ENCODE measurements around the gene YRDC.

Gene YRDC

DNA sequence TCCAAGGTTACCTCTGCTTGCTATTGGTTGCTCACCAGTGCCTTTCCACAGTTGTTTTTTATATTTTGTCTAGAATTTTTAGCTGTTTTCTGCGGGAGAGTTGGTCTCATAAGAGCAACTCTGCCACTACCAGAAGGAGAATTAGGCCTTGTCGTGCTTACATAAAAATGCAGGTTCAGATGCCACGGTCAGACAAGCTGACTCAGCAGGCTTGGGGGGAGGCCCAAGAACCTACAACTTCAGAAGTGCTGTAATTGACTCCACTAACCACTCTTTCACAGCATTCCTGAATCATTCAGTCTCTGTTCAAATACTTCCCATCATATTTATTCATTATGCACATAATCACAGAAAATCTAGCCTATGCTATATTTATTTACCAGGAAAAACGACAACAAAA is 23.1 kb upstream of the YRDC start:
- Histone ChIP-seq H3K27me3 (ENCODE audit: insufficient read depth, poor library complexity, severe bottlenecking) (no peaks in the 10 kb centered on the region), H3K4me3 (replicated peaks; ENCODE audit: insufficient read depth, low read length) (no peak overlapping the region), H3K27ac (replicated peaks) (no peak overlapping the region)
- DNase-seq (ENCODE audit: low read depth in 1 of 2, low spot score in 1 of 2) = no peak
- TF ChIP-seq, protein P1, sequence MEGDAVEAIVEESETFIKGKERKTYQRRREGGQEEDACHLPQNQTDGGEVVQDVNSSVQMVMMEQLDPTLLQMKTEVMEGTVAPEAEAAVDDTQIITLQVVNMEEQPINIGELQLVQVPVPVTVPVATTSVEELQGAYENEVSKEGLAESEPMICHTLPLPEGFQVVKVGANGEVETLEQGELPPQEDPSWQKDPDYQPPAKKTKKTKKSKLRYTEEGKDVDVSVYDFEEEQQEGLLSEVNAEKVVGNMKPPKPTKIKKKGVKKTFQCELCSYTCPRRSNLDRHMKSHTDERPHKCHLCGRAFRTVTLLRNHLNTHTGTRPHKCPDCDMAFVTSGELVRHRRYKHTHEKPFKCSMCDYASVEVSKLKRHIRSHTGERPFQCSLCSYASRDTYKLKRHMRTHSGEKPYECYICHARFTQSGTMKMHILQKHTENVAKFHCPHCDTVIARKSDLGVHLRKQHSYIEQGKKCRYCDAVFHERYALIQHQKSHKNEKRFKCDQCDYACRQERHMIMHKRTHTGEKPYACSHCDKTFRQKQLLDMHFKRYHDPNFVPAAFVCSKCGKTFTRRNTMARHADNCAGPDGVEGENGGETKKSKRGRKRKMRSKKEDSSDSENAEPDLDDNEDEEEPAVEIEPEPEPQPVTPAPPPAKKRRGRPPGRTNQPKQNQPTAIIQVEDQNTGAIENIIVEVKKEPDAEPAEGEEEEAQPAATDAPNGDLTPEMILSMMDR (IDR thresholded peaks at IDR 0.05; ENCODE audit: insufficient read depth, low read length) = no peak
- TF ChIP-seq, protein P2, sequence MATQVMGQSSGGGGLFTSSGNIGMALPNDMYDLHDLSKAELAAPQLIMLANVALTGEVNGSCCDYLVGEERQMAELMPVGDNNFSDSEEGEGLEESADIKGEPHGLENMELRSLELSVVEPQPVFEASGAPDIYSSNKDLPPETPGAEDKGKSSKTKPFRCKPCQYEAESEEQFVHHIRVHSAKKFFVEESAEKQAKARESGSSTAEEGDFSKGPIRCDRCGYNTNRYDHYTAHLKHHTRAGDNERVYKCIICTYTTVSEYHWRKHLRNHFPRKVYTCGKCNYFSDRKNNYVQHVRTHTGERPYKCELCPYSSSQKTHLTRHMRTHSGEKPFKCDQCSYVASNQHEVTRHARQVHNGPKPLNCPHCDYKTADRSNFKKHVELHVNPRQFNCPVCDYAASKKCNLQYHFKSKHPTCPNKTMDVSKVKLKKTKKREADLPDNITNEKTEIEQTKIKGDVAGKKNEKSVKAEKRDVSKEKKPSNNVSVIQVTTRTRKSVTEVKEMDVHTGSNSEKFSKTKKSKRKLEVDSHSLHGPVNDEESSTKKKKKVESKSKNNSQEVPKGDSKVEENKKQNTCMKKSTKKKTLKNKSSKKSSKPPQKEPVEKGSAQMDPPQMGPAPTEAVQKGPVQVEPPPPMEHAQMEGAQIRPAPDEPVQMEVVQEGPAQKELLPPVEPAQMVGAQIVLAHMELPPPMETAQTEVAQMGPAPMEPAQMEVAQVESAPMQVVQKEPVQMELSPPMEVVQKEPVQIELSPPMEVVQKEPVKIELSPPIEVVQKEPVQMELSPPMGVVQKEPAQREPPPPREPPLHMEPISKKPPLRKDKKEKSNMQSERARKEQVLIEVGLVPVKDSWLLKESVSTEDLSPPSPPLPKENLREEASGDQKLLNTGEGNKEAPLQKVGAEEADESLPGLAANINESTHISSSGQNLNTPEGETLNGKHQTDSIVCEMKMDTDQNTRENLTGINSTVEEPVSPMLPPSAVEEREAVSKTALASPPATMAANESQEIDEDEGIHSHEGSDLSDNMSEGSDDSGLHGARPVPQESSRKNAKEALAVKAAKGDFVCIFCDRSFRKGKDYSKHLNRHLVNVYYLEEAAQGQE (IDR thresholded peaks at IDR 0.05; ENCODE audit: insufficient replicate concordance, low read depth) = no peak
- TF ChIP-seq POLR2AphosphoS5 (IDR thresholded peaks at IDR 0.05; ENCODE audit: low read depth) (no peak), GABPA (IDR thresholded peaks at IDR 0.05; ENCODE audit: low read depth) (no peak), SPI1 (IDR thresholded peaks at IDR 0.05; ENCODE audit: borderline replicate concordance, low read depth) (no peak)

DNA sequence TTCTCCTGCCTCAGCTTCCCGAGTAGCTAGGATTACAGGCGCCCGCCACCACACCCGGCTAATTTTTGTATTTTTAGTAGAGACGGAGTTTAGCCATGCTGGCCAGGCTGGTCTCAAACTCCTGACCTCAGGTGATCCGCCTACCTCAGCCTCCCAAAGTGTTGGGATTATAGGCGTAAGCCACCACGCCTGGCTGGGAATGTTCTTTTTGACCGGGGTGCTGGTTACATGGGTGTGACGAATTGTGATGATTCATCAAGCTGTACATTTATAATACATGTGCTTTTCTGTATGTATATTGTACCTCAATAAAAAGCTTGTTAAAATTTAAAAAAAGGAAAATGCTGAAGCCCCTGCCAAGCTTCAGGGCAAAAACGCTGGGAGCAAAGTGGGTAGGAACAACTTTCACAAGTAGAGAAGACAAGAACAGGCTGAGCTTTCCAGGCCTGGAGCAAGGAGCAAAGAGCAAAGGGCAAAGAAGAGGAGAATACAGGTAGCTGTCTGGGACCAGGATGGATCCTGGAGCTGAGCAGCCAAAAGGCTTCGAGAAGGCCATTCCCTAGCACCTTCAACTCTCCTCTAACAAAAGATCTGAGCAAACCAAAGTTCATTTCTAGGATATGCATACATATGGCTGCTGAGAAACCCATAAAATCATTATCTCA is 20.5 kb upstream of the YRDC start:
- TF ChIP-seq POLR2AphosphoS5 (IDR thresholded peaks at IDR 0.05; ENCODE audit: low read depth) (no peak), SPI1 (IDR thresholded peaks at IDR 0.05; ENCODE audit: borderline replicate concordance, low read depth) (no peak), GABPA (IDR thresholded peaks at IDR 0.05; ENCODE audit: low read depth) (no peak)
- TF ChIP-seq, protein P1 (IDR thresholded peaks at IDR 0.05; ENCODE audit: insufficient read depth, low read length) = no peak
- TF ChIP-seq, protein P2 (IDR thresholded peaks at IDR 0.05; ENCODE audit: insufficient replicate concordance, low read depth) = no peak
- no peaks in the 10 kb centered on the region for H3K27me3 ChIP-seq (ENCODE audit: insufficient read depth, poor library complexity, severe bottlenecking)
- no peak overlapping the region for H3K4me3 ChIP-seq (replicated peaks; ENCODE audit: insufficient read depth, low read length)
- no peak for DNase-seq (ENCODE audit: low read depth in 1 of 2, low spot score in 1 of 2)
- H3K27ac ChIP-seq (replicated peaks) = no peak overlapping the region

DNA sequence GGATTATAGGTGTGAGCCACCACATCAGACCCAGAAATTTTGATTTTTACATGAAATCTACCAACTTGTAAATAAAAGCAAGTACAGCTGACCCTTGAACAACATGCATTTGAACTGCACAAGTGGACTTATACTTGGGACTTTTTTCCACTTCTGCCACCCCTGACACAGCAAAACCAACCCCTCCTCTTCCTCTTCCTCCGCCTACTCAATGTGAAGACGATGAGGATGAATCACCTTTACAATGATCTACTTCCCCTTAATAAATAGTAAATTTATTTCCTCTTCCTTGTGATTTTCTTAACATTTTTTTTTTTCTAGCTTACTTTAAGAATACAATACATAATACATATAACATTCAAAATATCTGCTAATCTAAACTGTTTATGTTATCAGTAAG is 17.5 kb upstream of the YRDC start:
- TF ChIP-seq POLR2AphosphoS5 (IDR thresholded peaks at IDR 0.05; ENCODE audit: low read depth) (no peak), SPI1 (IDR thresholded peaks at IDR 0.05; ENCODE audit: borderline replicate concordance, low read depth) (peak; percentile 26; the same call in 1 of the 2 replicates), GABPA (IDR thresholded peaks at IDR 0.05; ENCODE audit: low read depth) (no peak)
- no peak overlapping the region for H3K27ac ChIP-seq (replicated peaks)
- no peaks in the 10 kb centered on the region for H3K27me3 ChIP-seq (ENCODE audit: insufficient read depth, poor library complexity, severe bottlenecking)
- DNase-seq (ENCODE audit: low read depth in 1 of 2, low spot score in 1 of 2) = peak; percentile 28 to 46
- no peak overlapping the region for H3K4me3 ChIP-seq (replicated peaks; ENCODE audit: insufficient read depth, low read length)

DNA sequence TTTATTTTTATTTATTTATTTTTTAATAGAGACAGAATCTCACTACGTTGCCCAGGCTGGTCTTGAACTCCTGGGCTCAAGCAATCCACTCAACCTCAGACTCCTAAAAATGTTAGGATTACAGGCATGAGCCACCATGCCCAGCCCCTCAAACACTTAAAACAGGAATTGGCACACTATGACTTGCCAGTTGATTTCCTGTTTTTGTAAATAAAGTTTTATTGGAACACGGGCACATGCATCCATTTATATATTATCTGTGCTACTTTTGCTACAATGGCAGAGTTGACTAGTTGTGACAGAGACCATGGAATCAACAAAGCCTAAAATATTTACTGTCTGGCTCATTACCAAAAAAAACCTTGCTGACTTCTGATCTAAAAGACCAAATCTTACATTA is 16.0 kb upstream of the YRDC start:
- Histone ChIP-seq H3K4me3 (replicated peaks; ENCODE audit: insufficient read depth, low read length) (no peak overlapping the region), H3K27ac (replicated peaks) (no peak overlapping the region), H3K27me3 (ENCODE audit: insufficient read depth, poor library complexity, severe bottlenecking) (no peaks in the 10 kb centered on the region)
- no peak for DNase-seq (ENCODE audit: low read depth in 1 of 2, low spot score in 1 of 2)
- TF ChIP-seq, protein P1 (IDR thresholded peaks at IDR 0.05; ENCODE audit: insufficient read depth, low read length) = no peak
- TF ChIP-seq POLR2AphosphoS5 (IDR thresholded peaks at IDR 0.05; ENCODE audit: low read depth) (no peak), SPI1 (IDR thresholded peaks at IDR 0.05; ENCODE audit: borderline replicate concordance, low read depth) (no peak), GABPA (IDR thresholded peaks at IDR 0.05; ENCODE audit: low read depth) (no peak)
- TF ChIP-seq, protein P2 (IDR thresholded peaks at IDR 0.05; ENCODE audit: insufficient replicate concordance, low read depth) = no peak
